Ecto neural progenitor cell (in vitro differentiated cells): ENCODE data around the gene MAU2.
"Not testable (repeated sequence)": the region's sequence is repeated elsewhere in the genome, so short reads cannot be mapped to it uniquely, and the experiment has no call there.

Experiments
- DNase-seq: peaks from one replicate; pipeline ENCODE4 v3.0.0-alpha.2; 2018; ENCODE audit warnings: low spot score

The MAU2 gene

GRCh38 chr19:19345970-19346369, 25.3 kb downstream of the MAU2 start:
- no peak for DNase-seq

- DNase-seq: no peak
Observed at GRCh38 chr19:19347401-19348110, 26.9 kb downstream of the MAU2 start.

- DNase-seq: no peak
Observed at GRCh38 chr19:19348266-19348665, 27.6 kb downstream of the MAU2 start.

GRCh38 chr19:19349365-19349764, 28.7 kb downstream of the MAU2 start:
- no peak for DNase-seq

GRCh38 chr19:19350756-19351155, 30.1 kb downstream of the MAU2 start:
- not testable (repeated sequence) for DNase-seq

DNA sequence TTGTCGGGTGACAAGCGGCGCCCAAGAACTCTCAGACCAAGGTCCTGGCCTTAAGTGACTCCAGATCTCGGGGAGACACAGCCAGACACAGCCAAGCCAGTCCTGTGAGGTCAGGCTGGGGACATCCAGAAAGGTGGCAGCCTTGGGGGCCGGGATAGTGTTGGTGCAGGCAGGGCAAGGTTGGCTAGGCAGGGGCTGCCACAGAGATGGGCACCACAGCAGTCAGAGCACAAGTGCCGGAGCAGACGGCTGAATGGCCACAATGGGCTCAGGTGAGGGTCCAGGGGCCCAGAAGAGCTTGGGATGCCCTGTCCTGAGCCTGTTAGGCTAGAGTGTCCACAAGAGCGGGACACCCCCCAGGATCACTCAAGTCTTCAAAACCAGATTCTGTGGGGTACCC, 32.2 kb downstream of the MAU2 start:
- no peak for DNase-seq

DNA sequence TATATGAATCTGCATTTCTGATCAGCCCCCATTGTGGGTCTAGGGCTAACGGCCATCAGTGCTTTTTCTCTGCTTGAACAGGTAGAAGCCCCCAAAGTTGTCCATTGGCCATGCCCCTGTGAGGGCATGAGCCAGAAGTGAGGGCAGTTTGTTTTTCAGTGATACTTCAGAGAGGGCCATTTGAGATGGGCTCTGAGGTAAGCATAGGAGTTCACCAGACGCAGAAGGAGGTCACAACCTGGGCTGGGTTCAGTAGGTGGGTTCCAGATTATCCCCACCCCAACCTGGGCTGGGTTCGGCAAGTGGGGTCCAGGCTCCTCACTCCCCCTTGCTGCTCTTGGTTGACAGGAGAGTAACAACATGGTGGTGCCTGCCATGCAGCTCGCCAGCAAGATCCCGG, 33.4 kb downstream of the MAU2 start:
- DNase-seq: no peak

DNA sequence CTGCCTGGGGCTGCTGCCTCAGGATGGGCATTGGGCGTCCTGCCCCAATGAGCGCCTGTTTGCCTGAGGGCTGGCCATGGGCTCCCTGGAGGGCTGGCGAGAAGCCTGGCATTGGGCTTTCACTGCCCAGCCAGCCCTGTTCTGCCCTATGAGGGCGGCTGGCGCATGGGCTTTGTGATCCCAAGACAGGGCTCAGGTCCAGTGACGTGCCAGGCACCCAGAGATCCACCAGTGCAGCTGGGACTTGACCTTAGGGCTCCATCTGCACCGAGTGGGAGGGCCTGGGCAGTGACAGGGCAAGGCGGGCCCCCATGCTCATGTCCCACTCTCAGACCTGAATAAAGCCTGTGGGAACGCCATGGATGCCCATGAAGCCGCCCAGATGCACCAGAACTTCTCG, 34.3 kb downstream of the MAU2 start:
- DNase-seq: no peak

GRCh38 chr19:19355606-19356139, 35.0 kb downstream of the MAU2 start:
- DNase-seq: no peak

- no peak for DNase-seq
Observed at GRCh38 chr19:19356500-19356899, 35.9 kb downstream of the MAU2 start.

GRCh38 chr19:19356901-19357566, 36.4 kb downstream of the MAU2 start:
- no peak for DNase-seq

GRCh38 chr19:19361075-19361594, 40.5 kb downstream of the MAU2 start:
- peak; percentile 86 for DNase-seq

DNA sequence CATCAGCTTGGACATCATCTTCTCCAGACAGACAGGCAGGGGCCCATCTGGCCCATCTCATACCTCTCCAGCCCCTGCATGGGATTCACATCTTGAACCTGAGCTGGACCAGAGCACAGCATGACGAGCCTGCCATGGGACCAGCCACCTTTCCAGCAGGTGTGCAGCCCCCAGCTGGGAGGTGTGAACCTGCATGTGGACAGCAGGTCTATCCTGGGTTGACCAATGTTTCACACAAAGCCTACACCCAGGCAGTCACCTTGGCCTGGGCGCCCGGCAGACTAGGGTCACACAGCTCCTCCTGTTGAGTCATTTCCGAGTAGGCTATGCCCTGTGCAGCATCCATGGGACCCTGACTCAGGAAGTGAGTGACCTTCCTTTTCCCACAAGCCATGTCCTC, 41.4 kb downstream of the MAU2 start:
- DNase-seq: no peak

- peak; percentile 85 for DNase-seq
Observed at GRCh38 chr19:19366434-19367396, 46.1 kb downstream of the MAU2 start.

- no peak for DNase-seq
Observed at GRCh38 chr19:19368087-19368486, 47.5 kb downstream of the MAU2 start.

DNA sequence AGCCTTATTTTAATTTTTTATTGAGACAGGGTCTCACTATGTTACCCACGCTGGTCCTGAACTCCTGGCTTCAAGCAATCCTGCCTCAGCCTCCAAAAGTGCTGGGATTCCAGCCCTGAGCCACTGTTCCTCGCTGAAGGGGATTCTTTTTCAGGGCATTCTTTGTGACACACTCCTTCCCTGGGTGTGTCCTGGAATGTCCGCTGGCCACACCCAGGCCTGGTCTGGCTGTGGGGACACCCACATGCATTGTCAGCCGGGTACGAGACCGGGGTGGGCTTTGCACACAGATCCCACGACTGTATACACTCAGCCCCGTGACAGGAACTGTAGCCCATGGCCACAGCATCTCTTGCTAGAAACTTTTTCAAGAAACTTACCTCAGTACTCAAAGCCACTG, 50.4 kb downstream of the MAU2 start:
- no peak for DNase-seq

GRCh38 chr19:19372656-19373416, 52.2 kb downstream of the MAU2 start:
- no peak for DNase-seq

DNA sequence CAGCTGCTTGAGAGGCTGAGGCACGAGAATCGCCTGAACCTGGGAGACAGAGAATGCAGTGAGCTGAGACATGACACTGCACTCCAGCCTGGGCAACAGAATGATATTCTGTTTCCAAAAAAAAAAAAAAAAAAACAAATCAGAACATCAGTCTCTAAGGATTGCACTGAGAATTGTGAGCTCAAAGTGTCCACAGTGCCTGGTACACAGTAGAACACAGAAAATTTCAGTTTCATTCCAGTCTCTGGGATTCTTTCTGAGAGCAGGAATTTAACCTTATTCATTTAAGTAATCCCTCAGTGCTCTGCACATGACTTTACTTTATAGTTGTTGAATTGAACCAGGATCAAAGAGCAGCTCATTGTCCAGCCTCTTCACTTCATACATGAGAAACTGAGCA, 58.9 kb downstream of the MAU2 start:
- no peak for DNase-seq

DNA sequence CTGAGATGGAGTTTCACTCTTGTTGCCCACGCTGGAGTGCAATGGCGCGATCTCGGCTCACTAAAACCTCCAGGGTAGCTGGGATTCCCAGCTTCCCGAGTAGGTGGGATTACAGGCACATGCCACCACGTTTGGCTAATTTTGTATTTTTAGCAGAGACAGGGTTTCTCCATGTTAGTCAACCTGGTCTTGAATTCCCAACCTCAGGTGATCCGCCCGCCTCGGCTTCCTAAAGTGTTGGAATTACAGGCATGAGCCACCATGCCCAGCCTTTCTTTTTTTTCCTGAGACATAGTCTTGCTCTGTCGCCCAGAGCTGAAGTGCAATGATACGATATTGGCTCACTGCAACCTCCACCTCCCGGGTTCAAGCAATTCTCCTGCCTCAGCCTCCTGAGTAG, 59.7 kb downstream of the MAU2 start:
- DNase-seq: not testable (repeated sequence)

DNA sequence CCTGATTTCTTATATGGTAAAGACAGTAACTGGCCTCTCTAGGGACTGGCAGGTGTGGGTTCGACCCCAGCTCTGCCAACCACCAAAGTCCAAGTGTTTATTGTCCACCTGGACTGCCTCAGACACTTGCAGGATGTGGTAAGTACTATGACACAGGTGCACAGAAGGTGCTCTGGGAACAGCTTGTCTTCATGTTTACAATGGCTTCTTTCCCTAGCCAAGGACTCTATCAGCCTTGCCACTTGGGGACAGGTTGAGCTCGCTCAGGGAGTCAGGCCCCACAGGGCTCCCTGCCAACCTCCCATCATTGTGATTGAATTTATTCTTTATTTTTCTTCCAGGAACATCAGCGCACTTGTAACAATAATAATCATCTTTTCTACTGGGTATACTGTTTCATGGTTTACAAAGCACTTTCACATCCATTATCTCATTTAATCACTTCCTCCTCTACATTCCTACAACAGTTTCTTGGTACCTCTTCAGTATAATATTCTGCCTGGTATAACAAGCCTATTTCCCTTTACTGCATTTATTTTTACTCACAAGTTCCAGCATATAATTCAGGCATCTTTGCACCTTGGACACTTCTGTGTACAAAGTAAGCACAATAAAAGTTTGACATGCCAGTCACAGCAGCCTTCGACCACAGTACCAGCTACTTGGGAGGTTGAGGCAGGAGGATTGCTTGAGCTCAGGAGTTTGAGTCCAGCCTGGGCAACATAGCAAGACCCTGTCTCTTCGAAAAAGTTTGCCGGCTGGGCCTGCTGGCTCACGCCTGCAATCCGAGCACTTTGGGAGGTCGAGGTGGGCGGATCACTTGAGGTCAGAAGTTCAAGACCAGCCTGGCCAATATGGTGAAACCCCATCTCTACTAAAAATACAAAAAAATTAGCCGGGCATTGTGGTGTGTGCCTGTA, 60.6 kb downstream of the MAU2 start:
- DNase-seq: no peak
